GM12878 (cell line): ENCODE measurements around the gene SLC26A8.

Source experiments
- CEBPB ChIP-seq, 2 experiments: fragments of 150-350 bp in 1 of 2; IDR thresholded peaks; 2 replicates each; pipeline ENCODE4 v1.6.1; 2012 to 2014; ENCODE audit warnings: low read depth in 2 of 2, low read length in 2 of 2, borderline replicate concordance in 1 of 2, inconsistent platforms in 1 of 2
- FOXM1 ChIP-seq: IDR thresholded peaks from 2 replicates; pipeline ENCODE4 v1.6.1; 2012; ENCODE audit warnings: low read depth, mild to moderate bottlenecking, inconsistent platforms, low read length, moderate library complexity
- KDM1A ChIP-seq: fragments of 200-600 bp; sonication (generic); IDR thresholded peaks from 2 replicates; pipeline ENCODE4 v1.6.1; 2016; ENCODE audit warnings: borderline replicate concordance
- POLR2AphosphoS5 ChIP-seq: IDR thresholded peaks from 2 replicates; pipeline ENCODE4 v1.6.1; 2011; ENCODE audit warnings: mild to moderate bottlenecking, low read length, inconsistent platforms
- RFX5 ChIP-seq: IDR thresholded peaks from 2 replicates; pipeline ENCODE4 v1.6.1; 2011; ENCODE audit warnings: low read depth, low read length, improper control_type of control experiment
- TF ChIP-seq, protein P1 (sequence below), 3 experiments: IDR thresholded peaks in 2 of 3; conservative IDR thresholded peaks in 1 of 3; 2 replicates each; pipeline ENCODE4 v1.5.1; 2011; ENCODE audit warnings: low read depth in 3 of 3, low read length in 3 of 3, mild to moderate bottlenecking in 3 of 3, control low read depth in 2 of 3, moderate library complexity in 2 of 3, inconsistent platforms in 1 of 3, mixed read lengths in 1 of 3; ENCODE audit not compliant: control insufficient read depth in 2 of 3, insufficient read depth in 1 of 3; ENCODE audit errors: extremely low read depth in 1 of 3

DNA sequence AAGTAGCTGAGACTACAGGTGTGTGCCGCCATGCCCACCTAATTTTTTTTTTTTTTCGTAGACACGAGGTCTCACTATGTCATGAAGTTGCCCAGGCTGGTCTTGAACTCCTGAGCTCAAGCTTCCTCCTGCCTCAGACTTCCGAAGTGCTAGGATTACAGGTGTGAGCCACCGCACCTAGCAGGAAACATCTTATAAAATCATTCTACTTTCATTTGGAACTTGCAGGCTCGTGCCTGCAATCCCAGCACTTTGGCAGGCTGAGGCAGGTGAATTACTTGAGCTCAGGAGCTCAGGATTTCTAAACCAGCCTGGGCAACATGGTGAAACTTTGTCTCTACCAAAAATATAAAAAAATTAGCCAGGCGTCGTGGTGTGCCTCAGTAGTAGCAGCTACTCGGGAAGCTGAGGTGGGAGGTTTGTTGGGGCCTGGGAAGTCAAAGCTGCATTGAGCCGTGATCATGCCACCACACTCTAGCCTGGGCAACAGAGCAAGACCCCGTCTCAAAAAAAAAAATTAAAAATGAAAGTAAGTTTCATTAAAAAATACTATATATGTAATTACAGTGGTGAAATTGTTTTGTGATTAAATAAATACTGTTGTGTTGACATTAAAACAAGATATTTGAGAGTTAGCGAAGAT lies 18.3 kb upstream of the SLC26A8 start:
- TF ChIP-seq, protein P1, sequence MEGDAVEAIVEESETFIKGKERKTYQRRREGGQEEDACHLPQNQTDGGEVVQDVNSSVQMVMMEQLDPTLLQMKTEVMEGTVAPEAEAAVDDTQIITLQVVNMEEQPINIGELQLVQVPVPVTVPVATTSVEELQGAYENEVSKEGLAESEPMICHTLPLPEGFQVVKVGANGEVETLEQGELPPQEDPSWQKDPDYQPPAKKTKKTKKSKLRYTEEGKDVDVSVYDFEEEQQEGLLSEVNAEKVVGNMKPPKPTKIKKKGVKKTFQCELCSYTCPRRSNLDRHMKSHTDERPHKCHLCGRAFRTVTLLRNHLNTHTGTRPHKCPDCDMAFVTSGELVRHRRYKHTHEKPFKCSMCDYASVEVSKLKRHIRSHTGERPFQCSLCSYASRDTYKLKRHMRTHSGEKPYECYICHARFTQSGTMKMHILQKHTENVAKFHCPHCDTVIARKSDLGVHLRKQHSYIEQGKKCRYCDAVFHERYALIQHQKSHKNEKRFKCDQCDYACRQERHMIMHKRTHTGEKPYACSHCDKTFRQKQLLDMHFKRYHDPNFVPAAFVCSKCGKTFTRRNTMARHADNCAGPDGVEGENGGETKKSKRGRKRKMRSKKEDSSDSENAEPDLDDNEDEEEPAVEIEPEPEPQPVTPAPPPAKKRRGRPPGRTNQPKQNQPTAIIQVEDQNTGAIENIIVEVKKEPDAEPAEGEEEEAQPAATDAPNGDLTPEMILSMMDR (IDR thresholded peaks at IDR 0.05 in 2 of 3, conservative IDR thresholded peaks at IDR 0.05 in 1 of 3; ENCODE audit: control insufficient read depth in 2 of 3, extremely low read depth in 1 of 3, insufficient read depth in 1 of 3, low read depth in 3 of 3, low read length in 3 of 3) = no peak
- TF ChIP-seq KDM1A (no peak), FOXM1 (no peak), CEBPB (IDR thresholded peaks at IDR 0.05; ENCODE audit: borderline replicate concordance in 1 of 2, low read depth in 2 of 2, low read length in 2 of 2) (no peak), POLR2AphosphoS5 (no peak), RFX5 (no peak)
